GM12872 (cell line): ENCODE results near the gene LZTR1.

Experiments used
- CTCF ChIP-seq: IDR thresholded peaks from 3 replicates; pipeline ENCODE4 v1.5.1; 2011; ENCODE audit warnings: low read depth, mild to moderate bottlenecking, low read length, moderate library complexity; ENCODE audit not compliant: insufficient read depth

The LZTR1 gene

DNA sequence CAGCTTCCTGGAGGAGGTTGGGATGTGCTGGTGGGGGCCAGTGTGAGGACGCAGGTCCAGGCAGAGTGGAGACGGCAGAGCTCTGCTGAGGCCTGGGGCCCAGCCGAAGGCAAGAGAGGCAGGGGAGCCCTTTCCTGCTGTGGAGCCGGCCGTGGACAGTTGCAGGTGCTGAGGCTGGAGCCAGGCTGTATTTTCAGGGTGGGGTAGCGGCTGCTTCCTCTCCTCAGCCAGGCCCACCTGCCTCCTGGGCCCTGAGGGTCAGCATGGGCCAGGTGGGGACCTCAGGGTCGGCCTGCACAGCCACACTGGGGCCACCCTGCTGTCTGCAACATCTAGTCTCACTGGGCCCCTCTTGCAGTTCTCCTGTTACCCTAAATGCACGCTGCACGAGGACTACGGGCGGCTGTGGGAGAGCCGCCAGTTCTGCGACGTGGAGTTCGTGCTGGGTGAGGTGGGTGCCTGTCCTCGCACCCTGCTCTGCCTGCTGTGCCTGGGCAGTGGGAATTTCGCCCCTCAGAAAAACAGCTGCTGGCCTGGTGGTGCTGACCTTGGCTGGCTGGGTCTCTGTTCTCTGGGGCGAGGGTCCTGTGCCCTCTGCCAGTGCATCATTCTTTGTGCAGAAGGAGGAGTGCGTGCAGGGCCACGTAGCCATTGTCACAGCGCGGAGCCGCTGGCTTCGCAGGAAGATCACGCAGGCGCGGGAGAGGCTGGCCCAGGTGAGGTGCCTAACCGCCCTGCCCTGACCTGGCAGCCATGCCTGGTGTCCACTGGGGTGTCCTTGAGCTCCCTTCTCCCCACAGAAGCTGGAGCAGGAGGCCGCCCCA, 11.4 kb downstream of the LZTR1 start:
- TF ChIP-seq CTCF = no peak

DNA sequence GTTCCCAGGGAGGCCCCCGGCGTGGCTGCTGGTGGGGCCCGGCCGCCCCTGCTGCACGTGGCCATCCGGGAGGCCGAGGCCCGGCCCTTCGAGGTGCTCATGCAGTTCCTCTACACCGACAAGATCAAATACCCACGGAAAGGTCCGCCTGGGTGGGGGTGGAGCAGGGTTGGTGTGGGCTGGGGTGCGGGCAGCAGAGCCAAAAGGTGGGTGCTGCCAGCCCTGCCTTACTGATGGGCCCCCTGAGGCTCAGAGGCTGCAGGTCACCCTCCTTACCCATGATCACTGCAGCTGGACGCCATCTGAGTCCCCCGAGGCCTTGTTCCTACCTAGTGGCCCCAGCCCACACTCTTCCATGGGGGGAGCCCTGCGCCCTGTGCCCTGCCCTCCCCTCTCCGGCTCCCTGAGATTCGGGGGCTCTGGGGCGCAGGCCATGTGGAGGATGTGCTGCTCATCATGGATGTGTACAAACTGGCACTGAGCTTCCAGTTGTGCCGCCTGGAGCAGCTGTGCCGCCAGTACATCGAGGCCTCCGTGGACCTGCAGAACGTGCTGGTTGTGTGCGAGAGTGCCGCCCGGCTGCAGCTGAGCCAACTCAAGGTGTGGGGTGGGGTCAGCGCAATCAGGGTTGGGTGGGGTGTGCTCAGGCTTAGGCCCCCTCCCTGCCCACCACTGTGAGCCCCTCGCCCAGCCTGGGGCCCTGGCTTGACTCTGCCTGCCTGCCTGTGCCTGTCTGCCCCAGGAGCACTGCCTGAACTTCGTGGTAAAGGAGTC, 12.2 kb downstream of the LZTR1 start:
- TF ChIP-seq CTCF = no peak

DNA sequence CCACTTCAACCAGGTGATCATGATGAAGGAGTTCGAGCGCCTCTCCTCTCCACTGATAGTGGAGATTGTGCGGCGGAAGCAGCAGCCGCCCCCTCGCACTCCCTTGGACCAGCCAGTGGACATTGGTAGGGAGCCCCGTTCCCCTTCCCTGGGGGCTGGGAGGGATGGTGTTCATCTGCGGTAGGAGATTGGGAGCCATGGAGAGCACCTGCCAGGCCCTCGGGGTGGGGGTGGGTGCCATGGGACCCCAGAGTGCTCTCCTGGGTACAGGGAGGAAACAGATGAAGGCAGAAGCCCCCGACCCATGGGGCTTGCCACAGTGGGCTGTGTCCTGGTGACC, 12.8 kb downstream of the LZTR1 start:
- no peak for TF ChIP-seq CTCF

DNA sequence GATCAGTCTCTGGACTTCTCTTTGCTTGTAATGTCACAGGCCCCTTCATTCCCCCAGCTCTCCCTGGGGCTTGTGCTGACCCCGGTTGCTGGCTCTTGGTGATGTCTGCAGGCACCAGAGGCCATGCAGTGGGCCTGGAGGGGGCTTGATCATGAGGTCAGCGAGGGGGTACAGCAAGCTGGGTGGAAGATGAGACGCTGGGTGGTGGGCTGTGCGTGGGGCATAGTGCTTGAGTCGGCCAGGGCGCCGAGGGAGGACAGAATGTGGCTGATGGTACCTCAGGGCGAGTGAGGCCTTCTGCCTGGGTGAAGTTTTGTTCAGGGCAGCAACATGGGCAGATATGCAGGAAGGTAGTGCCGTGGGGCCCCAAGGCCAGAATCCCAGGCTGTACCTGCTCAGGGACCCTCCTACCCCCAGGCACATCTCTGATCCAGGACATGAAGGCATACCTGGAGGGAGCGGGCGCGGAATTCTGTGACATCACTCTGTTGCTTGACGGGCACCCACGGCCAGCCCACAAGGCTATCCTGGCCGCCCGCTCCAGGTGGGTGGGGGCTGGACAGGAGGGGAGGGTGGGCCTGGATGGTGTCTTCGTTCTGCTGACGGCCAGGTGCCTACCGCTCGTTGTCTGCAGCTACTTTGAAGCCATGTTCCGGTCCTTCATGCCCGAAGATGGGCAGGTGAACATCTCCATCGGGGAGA, 13.4 kb downstream of the LZTR1 start:
- no peak for TF ChIP-seq CTCF

GRCh38 chr22:20996031-20996410, 13.9 kb downstream of the LZTR1 start:
- no peak for TF ChIP-seq CTCF

DNA sequence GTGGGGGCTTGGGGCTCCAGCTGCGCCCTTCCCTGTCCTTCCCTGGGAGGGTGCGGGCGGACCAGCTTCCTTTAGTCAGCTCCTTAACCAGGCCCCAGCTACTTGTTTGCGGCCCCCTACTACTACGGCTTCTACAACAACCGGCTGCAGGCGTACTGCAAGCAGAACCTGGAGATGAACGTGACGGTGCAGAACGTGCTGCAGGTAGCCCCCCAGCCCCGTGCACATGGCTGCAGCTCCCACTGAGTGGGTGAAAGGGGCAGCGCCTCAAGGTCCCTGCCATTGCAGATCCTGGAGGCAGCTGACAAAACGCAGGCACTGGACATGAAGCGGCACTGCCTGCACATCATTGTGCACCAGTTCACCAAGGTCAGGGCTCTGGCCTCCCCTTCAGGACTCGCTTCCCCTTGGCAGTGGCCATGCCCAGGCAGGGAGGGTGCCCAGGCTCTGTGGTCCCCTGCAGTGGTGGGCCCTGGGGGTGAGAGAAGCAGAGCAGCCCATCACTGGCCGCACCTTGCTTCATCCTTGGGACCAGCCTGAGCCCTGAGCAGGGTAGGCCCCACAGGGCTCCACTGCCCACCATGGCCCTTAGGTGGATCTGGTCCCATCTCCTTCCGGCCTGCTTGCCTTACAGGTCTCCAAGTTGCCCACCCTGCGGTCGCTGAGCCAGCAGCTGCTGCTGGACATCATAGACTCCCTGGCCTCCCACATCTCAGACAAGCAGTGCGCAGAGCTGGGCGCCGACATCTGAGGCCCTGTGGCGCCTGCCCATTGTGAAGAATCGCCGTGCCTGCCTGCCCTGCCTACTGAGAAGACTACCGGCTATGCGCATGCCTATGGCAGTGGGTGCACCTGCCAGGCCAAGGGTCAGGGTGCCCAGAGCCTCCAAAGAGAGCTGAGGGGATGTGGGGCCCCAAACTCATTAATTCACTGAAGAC, 14.8 kb downstream of the LZTR1 start:
- TF ChIP-seq CTCF = no peak
